ENCODE data around the gene GALNT14.

DNA sequence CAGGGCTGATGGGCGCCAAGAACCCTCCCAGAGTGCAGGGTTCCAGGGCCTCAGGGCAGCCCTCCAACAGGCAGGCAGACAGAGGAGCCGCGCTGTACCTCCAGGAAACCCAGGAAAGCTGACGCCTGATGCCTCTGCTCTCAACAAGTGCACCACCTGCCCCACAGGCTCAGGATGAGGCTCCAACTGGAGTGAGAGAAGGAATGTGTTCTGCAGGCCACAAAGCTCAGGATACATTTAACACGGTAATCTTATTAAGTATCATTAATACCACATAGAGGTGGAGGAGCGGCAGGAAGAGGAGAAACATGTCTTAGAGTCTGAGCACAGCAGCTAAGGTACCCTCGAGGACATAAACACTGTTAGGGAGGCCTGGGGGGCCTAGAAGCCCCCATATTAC is 175.1 kb downstream of the GALNT14 start:
- TF ChIP-seq, protein P1, sequence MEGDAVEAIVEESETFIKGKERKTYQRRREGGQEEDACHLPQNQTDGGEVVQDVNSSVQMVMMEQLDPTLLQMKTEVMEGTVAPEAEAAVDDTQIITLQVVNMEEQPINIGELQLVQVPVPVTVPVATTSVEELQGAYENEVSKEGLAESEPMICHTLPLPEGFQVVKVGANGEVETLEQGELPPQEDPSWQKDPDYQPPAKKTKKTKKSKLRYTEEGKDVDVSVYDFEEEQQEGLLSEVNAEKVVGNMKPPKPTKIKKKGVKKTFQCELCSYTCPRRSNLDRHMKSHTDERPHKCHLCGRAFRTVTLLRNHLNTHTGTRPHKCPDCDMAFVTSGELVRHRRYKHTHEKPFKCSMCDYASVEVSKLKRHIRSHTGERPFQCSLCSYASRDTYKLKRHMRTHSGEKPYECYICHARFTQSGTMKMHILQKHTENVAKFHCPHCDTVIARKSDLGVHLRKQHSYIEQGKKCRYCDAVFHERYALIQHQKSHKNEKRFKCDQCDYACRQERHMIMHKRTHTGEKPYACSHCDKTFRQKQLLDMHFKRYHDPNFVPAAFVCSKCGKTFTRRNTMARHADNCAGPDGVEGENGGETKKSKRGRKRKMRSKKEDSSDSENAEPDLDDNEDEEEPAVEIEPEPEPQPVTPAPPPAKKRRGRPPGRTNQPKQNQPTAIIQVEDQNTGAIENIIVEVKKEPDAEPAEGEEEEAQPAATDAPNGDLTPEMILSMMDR (conservative IDR thresholded peaks at IDR 0.05; ENCODE audit: low read length), result no peak
- no peak for TF ChIP-seq EZH2phosphoT487 (IDR thresholded peaks at IDR 0.05; ENCODE audit: borderline replicate concordance)
